NCI-H82 (cell line): ENCODE data around the gene TMIGD2.
"Not testable (repeated sequence)": the region's sequence is repeated elsewhere in the genome, so short reads cannot be mapped to it uniquely, and the experiment has no call there.

Experiments
- DNase-seq: peaks from one replicate; lab custom pipeline; 2025; lab: John Stamatoyannopoulos, UW

The TMIGD2 gene, protein sequence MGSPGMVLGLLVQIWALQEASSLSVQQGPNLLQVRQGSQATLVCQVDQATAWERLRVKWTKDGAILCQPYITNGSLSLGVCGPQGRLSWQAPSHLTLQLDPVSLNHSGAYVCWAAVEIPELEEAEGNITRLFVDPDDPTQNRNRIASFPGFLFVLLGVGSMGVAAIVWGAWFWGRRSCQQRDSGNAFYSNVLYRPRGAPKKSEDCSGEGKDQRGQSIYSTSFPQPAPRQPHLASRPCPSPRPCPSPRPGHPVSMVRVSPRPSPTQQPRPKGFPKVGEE

GRCh38 chr19:4302243-4302640 is at the start of gene TMIGD2:
TSS of gene TMIGD2 (minus strand) at chr19:4302389. CDS start at chr19:4302385, 4 bp downstream.
- DNase-seq = no peak

DNA sequence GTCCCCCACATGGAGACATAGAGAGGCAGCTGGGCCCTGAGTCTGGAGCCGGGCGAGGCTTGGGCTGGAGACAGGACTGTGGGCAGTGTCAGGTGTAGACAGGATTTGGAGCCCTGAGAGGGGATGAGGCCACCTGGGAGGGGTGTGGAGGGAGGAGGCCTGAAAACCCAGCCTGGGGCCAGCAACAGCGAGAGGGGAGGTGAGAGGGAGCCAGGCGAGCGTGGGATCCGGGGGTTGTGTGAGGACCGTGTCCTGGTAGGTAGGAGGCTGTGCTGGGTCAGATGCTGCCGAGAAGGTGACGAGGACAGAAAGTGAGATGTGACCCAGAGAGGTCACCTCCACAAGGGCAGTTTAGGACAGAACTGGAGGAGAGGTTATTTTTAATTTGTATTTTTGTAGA is 48.5 kb upstream of the TMIGD2 start:
- no peak for DNase-seq

DNA sequence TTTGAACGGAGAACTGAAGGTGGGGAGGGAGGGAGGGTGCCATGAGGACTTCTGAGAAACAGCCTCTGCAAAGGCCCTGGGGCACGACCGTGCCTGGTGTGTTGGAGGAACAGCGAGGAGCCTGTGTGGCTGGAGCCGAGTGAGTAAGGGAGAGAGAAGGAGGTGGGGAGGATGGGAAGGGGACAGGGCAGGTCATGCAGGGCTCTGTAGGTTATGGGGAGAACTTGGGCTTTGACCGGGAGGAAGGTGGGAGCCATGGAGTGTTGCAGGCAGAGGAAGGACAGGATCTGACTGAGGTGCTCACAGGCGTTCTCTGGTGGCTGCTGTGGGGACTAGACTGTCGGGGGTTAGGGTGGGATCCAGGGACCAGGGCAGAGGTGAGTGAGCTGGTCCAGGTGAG is 47.9 kb upstream of the TMIGD2 start:
- no peak for DNase-seq

- DNase-seq = not testable (repeated sequence)
Measured at GRCh38 chr19:4349225-4349624, 47.0 kb upstream of the TMIGD2 start.

DNA sequence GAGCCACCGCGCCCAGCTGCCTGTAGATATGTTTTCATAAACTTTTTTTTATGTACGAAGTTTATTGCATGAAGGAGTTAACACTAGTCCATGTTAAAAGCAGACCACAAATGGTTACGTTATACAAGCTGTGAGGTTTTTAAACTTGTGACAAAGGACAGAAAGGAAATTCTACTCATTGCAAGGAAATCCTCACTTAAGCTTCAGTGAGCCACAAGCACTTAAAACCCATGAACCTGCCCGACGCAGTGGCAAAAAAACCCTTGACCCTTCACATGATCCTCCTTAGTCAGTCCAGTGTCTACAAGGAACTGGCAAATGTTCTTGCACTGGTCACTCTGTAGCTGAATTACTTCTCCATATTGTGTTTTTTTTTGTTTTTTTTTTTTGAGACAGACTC is 45.3 kb upstream of the TMIGD2 start:
- no peak for DNase-seq

- no peak for DNase-seq
Measured at GRCh38 chr19:4346020-4346383, 43.8 kb upstream of the TMIGD2 start.

DNA sequence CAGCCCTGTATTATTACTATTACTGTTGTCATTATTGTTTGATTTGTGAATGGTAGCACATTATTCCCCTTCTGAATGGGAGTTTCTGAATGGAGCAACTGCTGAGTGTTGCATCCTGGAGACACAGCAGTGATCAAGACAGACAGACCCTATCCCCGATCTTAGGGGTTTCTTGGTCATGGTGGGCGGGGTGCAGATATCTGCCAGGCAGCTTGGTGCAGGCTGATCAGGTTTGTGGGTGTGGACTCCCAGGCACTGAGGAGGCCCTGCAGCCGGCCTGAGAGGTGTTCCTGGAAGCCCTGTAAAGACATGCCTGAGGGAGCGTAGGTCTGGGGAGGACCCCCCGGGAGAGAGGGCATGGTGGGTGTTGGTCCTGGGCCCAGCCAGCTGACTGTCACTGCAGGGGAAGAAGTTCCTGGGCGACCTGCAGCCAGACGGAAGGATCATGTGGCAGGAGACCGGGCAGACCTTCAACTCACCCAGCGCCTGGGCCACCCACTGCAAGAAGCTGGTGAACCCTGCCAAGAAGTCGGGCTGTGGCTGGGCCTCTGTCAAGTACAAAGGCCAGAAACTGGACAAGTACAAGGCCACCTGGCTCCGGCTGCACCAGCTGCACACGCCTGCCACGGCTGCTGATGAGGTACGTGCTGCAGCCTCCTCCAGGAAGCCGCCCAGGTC is 43.3 kb upstream of the TMIGD2 start:
- DNase-seq = no peak

- peak; percentile 88 for DNase-seq
Measured at GRCh38 chr19:4343370-4344307, 41.5 kb upstream of the TMIGD2 start, which contains the start of gene MPND. TSS of gene MPND (plus strand) at chr19:4343562. CDS start at chr19:4343594, 32 bp downstream.

DNA sequence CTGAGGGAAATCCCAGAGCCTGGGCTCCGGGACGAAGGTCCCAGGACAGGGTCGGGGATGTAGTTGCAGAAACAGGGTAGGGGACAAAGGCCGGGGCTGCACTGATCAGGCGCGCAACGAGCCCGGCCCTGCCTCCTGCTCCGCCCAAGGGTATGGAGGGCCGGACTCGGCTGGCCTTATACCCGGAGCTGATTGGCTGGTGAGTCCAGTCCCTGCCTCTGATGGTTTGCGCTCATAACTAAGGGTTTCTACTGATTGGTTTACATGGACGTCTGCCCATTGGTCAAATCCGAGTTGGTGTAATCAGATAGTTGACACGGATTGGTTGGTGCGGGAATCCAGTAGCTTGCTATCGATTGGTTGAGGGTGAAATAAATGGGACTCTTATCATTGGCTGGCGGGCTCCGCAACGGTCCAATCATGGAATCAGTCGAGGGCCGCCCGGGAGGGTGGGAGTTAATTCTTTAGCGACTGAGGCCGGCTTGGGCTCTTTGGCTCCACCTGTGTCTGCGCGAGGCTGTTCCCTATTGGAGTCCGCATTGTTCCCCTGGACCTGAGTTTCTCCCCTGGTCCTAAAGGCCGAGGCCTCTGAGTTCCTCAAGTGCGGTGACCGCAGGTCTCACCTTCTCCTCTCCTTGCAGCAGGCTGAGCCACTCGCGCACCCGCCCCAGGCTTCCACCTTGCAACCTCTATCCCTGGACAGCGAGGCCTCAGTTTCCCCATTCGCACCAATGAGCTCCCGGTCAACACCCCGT is 40.6 kb upstream of the TMIGD2 start:
- peak; percentile 99 for DNase-seq

- no peak for DNase-seq
Measured at GRCh38 chr19:4342314-4342614, 40.1 kb upstream of the TMIGD2 start.

DNA sequence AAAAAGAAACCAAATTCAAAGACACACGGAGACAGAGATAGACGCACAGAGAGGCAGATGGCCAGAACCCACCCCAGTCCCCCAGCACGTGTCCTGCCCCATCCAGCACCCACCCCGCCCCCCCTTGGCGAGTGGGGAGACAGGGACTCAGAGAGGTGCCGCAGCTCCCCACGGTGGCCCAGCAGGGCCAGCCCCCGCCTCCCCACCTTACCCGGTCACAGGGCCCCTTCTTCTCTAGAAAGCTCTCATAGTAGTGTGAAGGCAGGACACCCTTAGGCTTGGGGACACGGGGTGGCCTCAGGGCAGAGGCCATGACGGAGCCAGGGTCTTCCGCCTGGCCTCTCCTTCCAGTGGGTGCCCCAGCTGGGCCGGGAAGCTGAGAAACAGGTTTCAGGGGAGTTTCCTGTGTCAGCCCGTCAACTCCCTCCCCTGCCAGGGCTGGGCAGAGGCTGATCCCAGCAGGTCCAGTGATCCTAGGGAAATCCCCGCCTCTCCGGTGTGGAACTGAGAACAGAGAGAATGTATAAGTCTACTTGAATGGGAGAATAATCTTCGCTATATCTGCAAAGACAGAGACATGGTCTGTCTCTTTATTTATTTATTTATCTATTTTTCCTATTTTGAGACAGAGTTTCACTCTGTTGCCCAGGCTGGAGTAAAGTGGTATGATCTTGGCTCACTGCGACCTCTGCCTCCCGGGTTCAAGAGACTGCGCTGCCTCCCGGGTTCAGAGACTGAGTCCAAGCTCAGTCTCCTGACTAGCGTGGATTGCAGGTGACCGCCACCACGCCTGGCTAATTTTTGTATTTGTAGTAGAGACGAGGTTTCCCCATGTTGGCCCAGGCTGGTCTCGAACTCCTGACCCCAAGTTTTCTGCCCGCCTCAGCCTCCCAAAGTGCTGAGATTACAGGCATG is 36.5 kb upstream of the TMIGD2 start, which contains the start of gene STAP2:
Gene STAP2 (minus strand): TSS at position 387 of the 915 bp plus-strand sequence. CDS start 74 bp downstream, at position 313.
- no peak for DNase-seq

GRCh38 chr19:4337906-4338440 is 35.8 kb upstream of the TMIGD2 start:
- DNase-seq = no peak

- no peak for DNase-seq
Measured at GRCh38 chr19:4334929-4335570, 32.9 kb upstream of the TMIGD2 start.

GRCh38 chr19:4329858-4330257 is 27.7 kb upstream of the TMIGD2 start:
- DNase-seq = no peak

DNA sequence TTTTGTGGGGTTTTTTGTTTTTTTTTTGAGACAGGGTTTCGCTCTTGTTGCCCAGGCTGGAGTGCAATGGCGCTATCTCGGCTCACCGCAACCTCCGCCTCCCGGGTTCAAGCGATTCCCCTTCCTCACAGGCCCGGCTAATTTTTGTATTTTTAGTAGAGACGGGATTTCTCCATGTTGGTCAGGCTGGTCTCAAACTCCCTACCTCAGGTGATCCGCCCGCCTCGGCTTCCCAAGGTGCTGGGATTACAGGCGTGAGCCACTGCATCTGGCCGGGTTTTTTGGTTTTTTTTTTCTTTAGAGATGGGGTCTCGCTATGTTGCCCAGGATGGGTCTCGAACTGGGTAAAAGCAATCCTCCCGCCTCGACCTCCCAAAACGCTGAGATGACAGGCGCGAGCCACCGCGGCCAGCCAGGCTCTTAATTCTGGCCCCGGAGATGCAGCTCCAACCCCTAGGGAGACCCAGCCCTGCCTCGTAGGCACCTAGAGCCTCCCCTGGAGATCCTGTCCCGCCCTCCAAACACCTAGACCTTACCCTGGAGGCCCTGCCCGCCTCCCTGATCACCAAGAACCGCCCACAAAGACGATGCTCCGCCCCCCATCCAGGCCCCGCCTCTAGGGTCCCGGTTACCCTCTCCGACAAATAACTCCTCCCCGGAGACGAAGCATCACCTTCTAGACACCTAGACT is 26.9 kb upstream of the TMIGD2 start:
- peak; percentile 75 for DNase-seq

- peak; percentile 98 for DNase-seq
Measured at GRCh38 chr19:4328243-4328990, 26.2 kb upstream of the TMIGD2 start.

GRCh38 chr19:4327877-4328242 is 25.7 kb upstream of the TMIGD2 start:
- DNase-seq = no peak

GRCh38 chr19:4327252-4327876 is 25.2 kb upstream of the TMIGD2 start:
- peak; percentile 93 for DNase-seq
